Measurements from ENCODE around the gene NECTIN1. TPM values are rescaled to one million over a fixed set of nuclear protein-coding genes. Genes with fewer than 3 reads are reported as not detected.
"Not testable (repeated sequence)": the region's sequence is repeated elsewhere in the genome, so short reads cannot be mapped to it uniquely, and the experiment has no call there.

Gene NECTIN1
- total RNA-seq, 1 donor, result 7.8 TPM

DNA sequence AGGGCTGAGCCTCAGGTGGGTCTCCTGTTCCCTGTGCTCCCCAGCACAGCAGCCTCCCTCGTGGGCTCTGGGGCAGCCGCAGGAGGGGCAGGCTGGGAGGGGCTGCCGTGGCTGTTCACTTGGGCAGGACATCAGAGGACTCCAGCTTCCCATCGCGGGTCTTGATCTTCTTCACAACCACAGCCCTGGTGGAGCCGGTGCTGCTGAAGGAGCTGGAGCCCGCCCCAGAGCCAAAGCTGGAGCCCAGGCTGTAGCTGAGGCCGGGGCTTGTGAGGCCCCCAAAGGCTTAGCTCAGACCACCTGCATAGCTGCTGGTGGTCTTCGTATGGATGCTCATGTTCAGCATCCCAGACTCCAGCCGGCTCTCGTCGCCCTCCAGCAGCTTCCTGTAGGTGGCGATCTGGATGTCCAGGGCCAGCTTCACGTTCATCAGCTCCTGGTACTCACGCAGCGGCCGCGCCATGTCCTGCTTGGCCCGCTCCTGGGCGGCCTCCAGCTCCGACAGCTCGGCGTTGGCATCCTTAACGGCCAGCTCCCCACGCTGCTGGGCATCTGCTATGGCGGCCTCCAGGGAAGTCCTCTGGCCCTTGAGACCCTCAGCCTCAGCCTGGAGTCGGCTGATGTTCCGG, 126.1 kb downstream of the NECTIN1 start:
- no peak overlapping the region for H3K4me3 ChIP-seq (ENCODE audit: low read depth, low read length)
- no peak for DNase-seq (ENCODE audit: low read depth)
- TF ChIP-seq, protein P1, sequence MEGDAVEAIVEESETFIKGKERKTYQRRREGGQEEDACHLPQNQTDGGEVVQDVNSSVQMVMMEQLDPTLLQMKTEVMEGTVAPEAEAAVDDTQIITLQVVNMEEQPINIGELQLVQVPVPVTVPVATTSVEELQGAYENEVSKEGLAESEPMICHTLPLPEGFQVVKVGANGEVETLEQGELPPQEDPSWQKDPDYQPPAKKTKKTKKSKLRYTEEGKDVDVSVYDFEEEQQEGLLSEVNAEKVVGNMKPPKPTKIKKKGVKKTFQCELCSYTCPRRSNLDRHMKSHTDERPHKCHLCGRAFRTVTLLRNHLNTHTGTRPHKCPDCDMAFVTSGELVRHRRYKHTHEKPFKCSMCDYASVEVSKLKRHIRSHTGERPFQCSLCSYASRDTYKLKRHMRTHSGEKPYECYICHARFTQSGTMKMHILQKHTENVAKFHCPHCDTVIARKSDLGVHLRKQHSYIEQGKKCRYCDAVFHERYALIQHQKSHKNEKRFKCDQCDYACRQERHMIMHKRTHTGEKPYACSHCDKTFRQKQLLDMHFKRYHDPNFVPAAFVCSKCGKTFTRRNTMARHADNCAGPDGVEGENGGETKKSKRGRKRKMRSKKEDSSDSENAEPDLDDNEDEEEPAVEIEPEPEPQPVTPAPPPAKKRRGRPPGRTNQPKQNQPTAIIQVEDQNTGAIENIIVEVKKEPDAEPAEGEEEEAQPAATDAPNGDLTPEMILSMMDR (IDR thresholded peaks at IDR 0.05; ENCODE audit: insufficient read depth, low read length), result no peak

DNA sequence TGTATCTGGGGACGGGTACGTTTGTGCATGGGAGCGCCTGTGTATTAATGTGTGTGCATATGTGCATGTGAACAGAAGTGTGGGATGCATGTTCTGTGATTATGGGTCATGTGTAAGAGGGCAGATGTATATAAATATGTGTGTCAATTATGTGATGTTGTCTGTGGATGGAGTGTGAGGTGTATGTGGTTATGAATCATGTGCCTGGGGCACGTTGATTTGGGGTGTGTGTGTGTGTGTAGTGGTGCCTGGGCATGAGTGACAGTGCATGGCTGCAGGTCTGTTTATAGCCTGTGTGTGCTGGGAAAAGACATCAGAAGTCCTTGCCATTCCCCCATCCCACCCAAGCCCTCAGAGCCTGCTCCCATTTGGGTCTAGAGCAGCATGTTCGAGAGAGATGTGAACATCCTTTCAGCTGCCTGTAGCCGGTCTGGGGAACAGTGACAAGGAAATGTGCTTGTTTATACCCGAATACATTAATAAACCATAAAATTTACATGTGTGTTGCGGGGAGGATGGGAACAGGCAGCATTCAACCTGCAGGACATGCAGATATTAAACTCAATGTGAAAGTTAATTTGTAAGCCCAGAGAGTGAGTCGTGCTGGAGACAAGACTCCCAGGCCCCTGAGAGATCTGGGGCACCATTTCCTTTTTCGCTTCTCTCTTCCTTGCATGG, 129.0 kb downstream of the NECTIN1 start:
- TF ChIP-seq, protein P1 (IDR thresholded peaks at IDR 0.05; ENCODE audit: insufficient read depth, low read length), result no peak
- no peak overlapping the region for H3K4me3 ChIP-seq (ENCODE audit: low read depth, low read length)
- DNase-seq (ENCODE audit: low read depth), result no peak

DNA sequence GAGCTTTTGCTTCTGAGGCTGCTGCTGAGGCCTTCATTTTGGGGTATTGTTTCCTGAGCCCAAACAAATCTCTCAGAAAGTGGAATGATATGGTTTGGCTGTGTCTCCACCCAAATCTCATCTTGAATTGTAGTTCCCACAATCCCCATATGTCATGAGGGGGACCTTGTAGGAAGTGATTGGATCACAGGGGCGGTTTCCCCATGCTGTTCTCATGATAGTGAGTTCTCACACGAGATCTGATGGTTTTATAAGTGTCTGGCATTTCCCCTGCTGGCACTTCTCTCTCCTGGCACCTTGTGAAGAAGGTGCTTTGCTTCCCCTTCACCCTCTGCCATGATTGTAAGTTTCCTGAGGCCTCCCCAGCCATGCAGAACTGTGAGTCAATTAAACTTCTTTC, 133.1 kb downstream of the NECTIN1 start:
- not testable (repeated sequence) for H3K4me3 ChIP-seq (ENCODE audit: low read depth, low read length); DNase-seq (ENCODE audit: low read depth)

DNA sequence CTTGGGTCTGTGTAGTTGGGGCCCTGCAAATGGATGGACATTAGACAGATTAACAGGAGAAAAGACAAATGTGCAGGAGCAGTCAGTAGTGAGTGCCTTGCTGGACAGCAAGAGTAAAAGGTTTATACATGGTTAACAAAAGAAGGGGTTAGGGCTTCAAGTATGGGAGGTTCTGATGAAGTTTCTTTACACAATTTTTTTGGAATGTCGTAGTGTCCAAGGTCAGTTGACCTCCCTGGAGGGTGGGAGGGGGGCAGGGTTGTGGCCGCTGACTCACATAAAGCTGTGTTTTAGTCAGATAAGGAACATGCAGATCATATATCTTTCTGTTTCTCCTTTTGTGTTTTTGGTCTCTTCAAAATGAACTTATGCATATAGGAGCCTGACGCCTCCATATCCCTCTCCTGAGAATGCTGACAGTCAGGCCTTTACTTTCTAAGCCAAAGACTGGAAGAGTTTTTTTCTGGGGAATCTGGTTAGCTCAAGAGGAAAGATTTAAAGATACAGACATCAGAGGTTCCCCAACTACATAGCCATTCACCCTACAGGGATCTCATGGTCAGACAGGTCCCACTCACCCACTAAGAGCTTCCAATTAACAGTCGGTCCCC, 134.3 kb downstream of the NECTIN1 start:
- no peak overlapping the region for H3K4me3 ChIP-seq (ENCODE audit: low read depth, low read length)
- DNase-seq (ENCODE audit: low read depth), result peak; percentile 90
- TF ChIP-seq, protein P1 (IDR thresholded peaks at IDR 0.05; ENCODE audit: insufficient read depth, low read length), result no peak

DNA sequence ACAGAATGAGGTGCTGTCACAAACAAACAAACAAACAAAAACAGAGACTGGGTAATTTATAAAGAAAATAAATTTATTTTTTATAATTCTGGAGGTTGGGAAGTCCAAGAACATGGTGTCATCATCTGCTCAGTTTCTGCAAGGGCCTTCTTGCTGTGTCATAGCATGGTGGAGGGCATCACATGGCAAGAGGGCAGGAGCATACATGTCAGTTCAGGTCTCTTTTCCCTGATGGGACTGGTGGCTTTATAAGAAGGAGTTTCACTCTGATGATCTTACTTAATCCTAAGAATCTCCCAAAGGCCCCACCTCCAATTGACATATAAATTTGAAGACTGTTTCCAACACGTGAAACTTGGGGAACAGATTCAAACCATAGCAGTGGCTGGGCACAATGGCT, 135.7 kb downstream of the NECTIN1 start:
- DNase-seq (ENCODE audit: low read depth), result no peak
- H3K4me3 ChIP-seq (ENCODE audit: low read depth, low read length), result no peak overlapping the region
- TF ChIP-seq, protein P1 (IDR thresholded peaks at IDR 0.05; ENCODE audit: insufficient read depth, low read length), result no peak

DNA sequence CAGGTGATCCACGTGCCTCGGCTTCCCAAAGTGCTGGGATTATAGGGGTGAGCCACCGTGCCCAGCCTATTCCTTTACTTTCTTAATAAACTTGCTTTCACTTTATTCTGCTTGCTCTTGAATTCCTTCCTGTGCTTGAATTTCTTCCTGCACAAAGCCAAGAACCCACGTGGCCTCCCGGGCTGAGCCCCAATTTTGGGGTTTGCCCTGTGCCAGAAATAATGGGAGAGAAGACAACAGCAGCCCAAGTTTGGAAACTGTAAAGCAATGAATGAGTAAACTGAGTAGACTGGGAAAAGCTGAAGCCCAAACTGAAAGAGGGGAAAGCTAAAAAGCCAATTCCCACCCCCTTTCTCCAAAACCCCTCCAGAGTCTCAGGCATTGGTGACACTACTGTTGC, 136.4 kb downstream of the NECTIN1 start:
- TF ChIP-seq, protein P1 (IDR thresholded peaks at IDR 0.05; ENCODE audit: insufficient read depth, low read length), result no peak
- H3K4me3 ChIP-seq (ENCODE audit: low read depth, low read length), result no peak overlapping the region
- peak; percentile 87 for DNase-seq (ENCODE audit: low read depth)

DNA sequence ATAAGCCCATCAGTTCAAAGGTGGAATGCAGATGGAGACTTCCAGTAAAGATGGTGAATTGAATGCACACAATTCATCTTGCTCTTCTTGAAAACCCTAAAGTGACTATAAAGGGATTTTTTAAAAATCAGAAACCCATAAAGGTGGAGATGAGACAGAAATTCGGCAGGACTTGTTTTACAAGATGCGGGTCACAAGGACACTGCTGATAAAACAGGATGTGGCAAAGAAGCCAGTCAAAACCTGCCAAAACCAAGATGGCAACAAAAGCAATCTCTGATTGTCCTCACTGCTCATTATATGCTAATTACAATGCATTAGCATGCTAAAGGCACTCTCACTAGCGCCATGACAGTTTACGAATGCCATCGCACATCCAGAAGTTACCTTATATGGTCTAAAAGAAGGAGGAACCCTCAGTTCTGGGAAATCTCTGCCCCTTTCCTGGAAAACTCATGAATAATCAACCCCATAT, 137.1 kb downstream of the NECTIN1 start:
- H3K4me3 ChIP-seq (ENCODE audit: low read depth, low read length), result no peak overlapping the region
- DNase-seq (ENCODE audit: low read depth), result no peak
- TF ChIP-seq, protein P1 (IDR thresholded peaks at IDR 0.05; ENCODE audit: insufficient read depth, low read length), result no peak
